Measurements from ENCODE around the gene CFAP221.

The CFAP221 gene

DNA sequence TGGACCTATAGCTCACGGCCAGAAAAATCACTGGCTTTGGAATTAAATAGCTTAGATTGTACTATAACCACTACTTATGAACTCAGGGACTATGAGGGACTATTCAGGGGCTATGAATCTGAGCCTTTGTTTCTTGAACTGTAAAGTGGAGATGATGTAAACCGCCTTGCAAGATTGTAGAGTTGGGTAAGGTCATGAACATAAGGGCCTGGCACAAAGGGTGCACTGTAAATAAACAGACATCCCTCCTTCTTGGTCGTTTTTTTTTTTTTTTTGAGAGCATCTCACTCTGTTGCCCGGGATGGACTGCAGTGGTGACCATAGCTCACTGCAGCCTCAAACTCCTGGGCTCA is 137.6 kb downstream of the CFAP221 start:
- TF ChIP-seq, protein P1, sequence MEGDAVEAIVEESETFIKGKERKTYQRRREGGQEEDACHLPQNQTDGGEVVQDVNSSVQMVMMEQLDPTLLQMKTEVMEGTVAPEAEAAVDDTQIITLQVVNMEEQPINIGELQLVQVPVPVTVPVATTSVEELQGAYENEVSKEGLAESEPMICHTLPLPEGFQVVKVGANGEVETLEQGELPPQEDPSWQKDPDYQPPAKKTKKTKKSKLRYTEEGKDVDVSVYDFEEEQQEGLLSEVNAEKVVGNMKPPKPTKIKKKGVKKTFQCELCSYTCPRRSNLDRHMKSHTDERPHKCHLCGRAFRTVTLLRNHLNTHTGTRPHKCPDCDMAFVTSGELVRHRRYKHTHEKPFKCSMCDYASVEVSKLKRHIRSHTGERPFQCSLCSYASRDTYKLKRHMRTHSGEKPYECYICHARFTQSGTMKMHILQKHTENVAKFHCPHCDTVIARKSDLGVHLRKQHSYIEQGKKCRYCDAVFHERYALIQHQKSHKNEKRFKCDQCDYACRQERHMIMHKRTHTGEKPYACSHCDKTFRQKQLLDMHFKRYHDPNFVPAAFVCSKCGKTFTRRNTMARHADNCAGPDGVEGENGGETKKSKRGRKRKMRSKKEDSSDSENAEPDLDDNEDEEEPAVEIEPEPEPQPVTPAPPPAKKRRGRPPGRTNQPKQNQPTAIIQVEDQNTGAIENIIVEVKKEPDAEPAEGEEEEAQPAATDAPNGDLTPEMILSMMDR (IDR thresholded peaks at IDR 0.05; ENCODE audit: extremely low read depth, insufficient read depth, missing control alignments), result no peak
- in situ Hi-C loops (cut with MboI; ENCODE audit: low pct_unique_long_range_greater_than_20kb, low sequenced_read_pairs, unreplicated experiment), result no loop called here
- no peak for DNase-seq (ENCODE audit: low spot score)

DNA sequence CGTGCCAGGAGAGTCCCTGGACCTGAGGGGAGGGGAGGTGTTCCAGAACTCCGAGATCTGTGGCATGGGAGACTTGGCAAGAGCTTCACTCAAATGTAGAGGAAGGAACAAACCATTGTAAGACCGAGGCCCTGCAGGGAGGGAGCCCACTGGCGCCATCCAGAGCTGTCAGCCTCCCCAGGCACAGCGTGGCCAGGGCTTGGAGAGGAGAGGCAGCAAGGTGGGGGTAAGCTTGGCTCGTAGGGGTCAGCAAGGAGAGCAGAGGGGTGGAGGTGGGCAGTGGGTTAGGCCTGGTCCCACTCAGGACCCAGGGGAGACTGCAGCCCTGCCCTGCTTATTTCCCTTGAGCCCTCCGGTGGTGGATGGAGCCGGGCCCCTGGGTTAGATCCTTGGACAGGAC is 138.3 kb downstream of the CFAP221 start:
- in situ Hi-C loops (cut with MboI; ENCODE audit: low pct_unique_long_range_greater_than_20kb, low sequenced_read_pairs, unreplicated experiment), result no loop called here
- TF ChIP-seq, protein P1 (IDR thresholded peaks at IDR 0.05; ENCODE audit: extremely low read depth, insufficient read depth, missing control alignments), result no peak
- DNase-seq (ENCODE audit: low spot score), result no peak

DNA sequence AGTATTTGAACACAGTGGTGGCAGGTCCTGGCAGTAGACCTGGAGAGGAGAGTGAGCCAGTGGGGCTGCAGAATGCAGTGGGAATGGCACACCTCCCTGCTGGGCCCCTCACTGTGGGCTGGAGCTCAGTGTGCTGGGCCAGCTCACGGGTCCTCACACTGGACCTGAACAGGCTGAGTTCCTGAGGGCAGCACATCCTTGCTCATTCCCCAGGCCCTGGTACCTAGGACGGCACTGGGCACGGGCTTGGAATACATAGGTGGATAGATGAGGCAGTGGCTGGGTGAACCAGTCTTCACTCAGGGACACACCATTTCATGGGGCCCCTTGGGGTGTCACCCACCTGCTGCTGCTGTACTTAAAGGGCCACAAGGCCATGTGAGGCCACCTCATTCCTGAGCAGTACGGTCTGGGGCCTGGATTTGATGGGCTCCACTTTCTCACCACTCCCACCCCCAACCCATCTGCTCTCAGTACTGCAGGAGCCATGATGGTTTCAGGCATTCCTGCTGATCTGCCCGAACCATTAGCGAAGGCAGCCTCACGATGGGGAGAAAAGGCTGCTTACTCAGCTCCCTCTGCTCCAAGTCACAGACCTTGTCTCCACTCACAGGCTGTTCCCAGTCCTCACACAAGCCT is 138.9 kb downstream of the CFAP221 start:
- in situ Hi-C loops (cut with MboI; ENCODE audit: low pct_unique_long_range_greater_than_20kb, low sequenced_read_pairs, unreplicated experiment), result no loop called here
- TF ChIP-seq, protein P1 (IDR thresholded peaks at IDR 0.05; ENCODE audit: extremely low read depth, insufficient read depth, missing control alignments), result no peak
- DNase-seq (ENCODE audit: low spot score), result no peak

DNA sequence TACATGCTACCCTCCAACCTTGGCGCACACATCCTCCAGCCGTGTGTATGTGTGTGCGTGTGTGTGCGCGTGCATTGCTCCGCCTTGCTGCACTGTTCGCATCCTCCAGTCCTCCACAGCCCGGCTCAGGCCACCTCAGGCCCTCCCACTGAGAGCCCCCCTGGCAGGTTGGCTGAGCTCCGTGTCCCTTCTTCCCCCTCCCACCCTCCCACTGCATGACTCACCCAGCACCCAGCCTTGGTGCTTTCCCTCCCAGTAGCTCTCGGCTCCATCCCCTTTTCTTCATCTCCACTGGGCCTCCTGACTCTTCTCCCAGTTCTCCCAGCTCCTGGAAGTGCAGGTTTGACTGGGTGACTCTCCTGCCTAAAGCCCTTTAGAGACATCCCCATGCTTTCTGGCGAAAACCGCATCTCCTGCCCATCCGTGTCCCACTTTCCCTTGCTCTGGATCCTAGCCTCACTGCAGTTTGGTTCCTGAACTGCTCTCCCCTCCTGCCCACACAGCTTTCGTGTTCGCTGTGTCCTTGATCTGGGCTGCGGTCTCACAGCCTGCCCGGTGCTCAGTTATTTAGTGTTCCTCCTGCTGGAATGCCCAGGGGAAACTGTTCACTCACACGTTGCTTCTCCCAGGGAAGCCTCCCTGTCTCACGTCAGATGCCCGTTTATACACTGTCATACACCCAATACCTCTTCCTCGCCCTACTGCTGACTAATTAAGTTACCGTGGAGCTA is 139.6 kb downstream of the CFAP221 start:
- in situ Hi-C loops (cut with MboI; ENCODE audit: low pct_unique_long_range_greater_than_20kb, low sequenced_read_pairs, unreplicated experiment), result no loop called here
- DNase-seq (ENCODE audit: low spot score), result no peak
- TF ChIP-seq, protein P1 (IDR thresholded peaks at IDR 0.05; ENCODE audit: extremely low read depth, insufficient read depth, missing control alignments), result no peak

- in situ Hi-C loops (cut with MboI; ENCODE audit: low pct_unique_long_range_greater_than_20kb, low sequenced_read_pairs, unreplicated experiment), result no loop called here
- DNase-seq (ENCODE audit: low spot score), result no peak
- TF ChIP-seq, protein P1 (IDR thresholded peaks at IDR 0.05; ENCODE audit: extremely low read depth, insufficient read depth, missing control alignments), result no peak
These were observed 140.3 kb downstream of the CFAP221 start for GRCh38 chr2:119684518-119684917.

- DNase-seq (ENCODE audit: low spot score), result no peak
- in situ Hi-C loops (cut with MboI; ENCODE audit: low pct_unique_long_range_greater_than_20kb, low sequenced_read_pairs, unreplicated experiment), result no loop called here
- TF ChIP-seq, protein P1 (IDR thresholded peaks at IDR 0.05; ENCODE audit: extremely low read depth, insufficient read depth, missing control alignments), result no peak
These were observed 144.4 kb downstream of the CFAP221 start for GRCh38 chr2:119688616-119689015.

All from GM13977 (cell line).